ENCODE data around the gene HDAC9. TPM values are rescaled to one million over a fixed set of nuclear protein-coding genes. Genes with fewer than 3 reads are reported as not detected.

Gene HDAC9
- total and polyA plus RNA-seq, 4 donors: 2.2 to 41.0 (median 4.1) TPM

DNA sequence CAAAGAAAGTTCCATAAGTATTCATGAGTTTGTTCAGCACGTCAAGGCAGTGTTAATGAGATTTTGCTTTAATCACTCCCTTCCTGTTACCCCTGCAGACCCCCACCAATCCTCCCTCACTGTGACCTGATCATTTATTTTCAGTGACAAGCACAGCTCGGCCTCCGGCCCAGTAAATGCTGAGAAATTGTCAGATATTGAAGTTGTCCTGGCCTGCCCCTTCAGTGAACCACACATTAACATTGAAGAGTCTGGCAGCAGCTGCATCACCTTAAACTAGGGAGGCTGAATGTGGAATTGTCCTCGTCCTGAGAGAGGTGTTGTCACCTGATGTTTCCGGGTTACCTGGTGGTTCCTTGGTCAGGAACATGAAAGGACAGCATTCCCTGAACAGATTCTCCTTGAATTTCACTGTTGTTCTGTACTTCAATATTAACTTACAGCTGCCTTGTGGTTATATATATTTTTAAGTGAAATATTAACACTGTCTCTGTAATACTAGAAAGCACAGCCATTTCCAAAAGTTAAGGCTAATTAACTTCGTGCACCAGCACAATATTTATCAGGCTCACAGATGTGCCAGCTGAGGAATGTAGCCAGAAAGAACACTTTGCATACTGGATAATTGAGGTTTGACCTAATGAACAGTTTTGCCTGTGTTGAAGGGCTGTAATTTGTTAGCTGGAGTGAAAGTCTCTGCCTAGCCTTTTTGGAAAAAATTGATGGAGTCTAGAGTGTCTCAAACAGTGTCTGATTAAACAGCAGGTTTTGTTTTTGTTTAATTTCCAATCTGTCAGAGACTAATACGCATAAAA, 265.3 kb downstream of the HDAC9 start:
- WGBS, 2 donors: 75 to 77% methylated on average over 7 of the region's 7 CpGs
- Histone ChIP-seq H3K9me3 (ENCODE audit: control insufficient read depth in 4 of 4, insufficient read depth in 3 of 4, low read length in 3 of 4) (no peaks in the 10 kb centered on the region), H3K4me1 (ENCODE audit: control insufficient read depth in 5 of 5, insufficient read depth in 5 of 5, low read length in 5 of 5) (no peaks in the 10 kb centered on the region), H3K27me3 (ENCODE audit: control insufficient read depth in 3 of 3, insufficient read depth in 3 of 3, low read length in 2 of 3) (no peaks in the 10 kb centered on the region), H3K27ac (ENCODE audit: low read depth in 1 of 2, low read length in 1 of 2) (no peak overlapping the region), H3K4me3 (no peak overlapping the region), H3K9ac (ENCODE audit: insufficient read depth in 1 of 2, low read length in 2 of 2) (no peak overlapping the region), H3K36me3 (ENCODE audit: control insufficient read depth in 4 of 4, insufficient read depth in 4 of 4, low read length in 4 of 4) (no peaks in the 10 kb centered on the region)
- TF ChIP-seq, protein P1, sequence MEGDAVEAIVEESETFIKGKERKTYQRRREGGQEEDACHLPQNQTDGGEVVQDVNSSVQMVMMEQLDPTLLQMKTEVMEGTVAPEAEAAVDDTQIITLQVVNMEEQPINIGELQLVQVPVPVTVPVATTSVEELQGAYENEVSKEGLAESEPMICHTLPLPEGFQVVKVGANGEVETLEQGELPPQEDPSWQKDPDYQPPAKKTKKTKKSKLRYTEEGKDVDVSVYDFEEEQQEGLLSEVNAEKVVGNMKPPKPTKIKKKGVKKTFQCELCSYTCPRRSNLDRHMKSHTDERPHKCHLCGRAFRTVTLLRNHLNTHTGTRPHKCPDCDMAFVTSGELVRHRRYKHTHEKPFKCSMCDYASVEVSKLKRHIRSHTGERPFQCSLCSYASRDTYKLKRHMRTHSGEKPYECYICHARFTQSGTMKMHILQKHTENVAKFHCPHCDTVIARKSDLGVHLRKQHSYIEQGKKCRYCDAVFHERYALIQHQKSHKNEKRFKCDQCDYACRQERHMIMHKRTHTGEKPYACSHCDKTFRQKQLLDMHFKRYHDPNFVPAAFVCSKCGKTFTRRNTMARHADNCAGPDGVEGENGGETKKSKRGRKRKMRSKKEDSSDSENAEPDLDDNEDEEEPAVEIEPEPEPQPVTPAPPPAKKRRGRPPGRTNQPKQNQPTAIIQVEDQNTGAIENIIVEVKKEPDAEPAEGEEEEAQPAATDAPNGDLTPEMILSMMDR (IDR thresholded peaks at IDR 0.05; ENCODE audit: control extremely low read depth, extremely low read depth): no peak
- no peak for DNase-seq
- ATAC-seq (ENCODE audit: insufficient read depth, low FRiP score): no peak

DNA sequence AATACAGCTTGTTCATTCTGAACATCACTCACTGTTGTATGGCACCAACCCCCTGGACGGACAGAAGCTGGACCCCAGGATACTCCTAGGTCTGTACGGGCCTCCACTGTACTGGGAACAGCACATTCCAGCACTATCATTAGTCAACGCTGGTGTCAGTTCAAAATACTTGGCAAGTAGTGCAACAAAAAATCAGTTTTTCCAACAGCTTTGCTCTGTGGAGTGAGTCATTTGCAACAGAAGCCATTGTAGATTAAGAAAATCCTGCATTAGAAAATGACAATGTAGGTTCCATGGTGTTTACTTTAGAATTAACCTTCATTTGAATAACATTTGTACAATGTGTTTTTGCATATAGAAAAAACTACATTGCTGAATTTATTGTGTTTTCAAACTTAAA, 266.6 kb downstream of the HDAC9 start:
- Histone ChIP-seq H3K9me3 (ENCODE audit: control insufficient read depth in 4 of 4, insufficient read depth in 3 of 4, low read length in 3 of 4) (no peaks in the 10 kb centered on the region), H3K9ac (ENCODE audit: insufficient read depth in 1 of 2, low read length in 2 of 2) (no peak overlapping the region), H3K4me1 (ENCODE audit: control insufficient read depth in 5 of 5, insufficient read depth in 5 of 5, low read length in 5 of 5) (no peaks in the 10 kb centered on the region), H3K27me3 (ENCODE audit: control insufficient read depth in 3 of 3, insufficient read depth in 3 of 3, low read length in 2 of 3) (no peaks in the 10 kb centered on the region), H3K27ac (ENCODE audit: low read depth in 1 of 2, low read length in 1 of 2) (no peak overlapping the region), H3K36me3 (ENCODE audit: control insufficient read depth in 4 of 4, insufficient read depth in 4 of 4, low read length in 4 of 4) (no peaks in the 10 kb centered on the region), H3K4me3 (no peak overlapping the region)
- no peak for ATAC-seq (ENCODE audit: insufficient read depth, low FRiP score)
- WGBS, 2 donors: 53 to 74% methylated on average over 3 of the region's 3 CpGs
- DNase-seq: no peak
- TF ChIP-seq, protein P1 (IDR thresholded peaks at IDR 0.05; ENCODE audit: control extremely low read depth, extremely low read depth): no peak

DNA sequence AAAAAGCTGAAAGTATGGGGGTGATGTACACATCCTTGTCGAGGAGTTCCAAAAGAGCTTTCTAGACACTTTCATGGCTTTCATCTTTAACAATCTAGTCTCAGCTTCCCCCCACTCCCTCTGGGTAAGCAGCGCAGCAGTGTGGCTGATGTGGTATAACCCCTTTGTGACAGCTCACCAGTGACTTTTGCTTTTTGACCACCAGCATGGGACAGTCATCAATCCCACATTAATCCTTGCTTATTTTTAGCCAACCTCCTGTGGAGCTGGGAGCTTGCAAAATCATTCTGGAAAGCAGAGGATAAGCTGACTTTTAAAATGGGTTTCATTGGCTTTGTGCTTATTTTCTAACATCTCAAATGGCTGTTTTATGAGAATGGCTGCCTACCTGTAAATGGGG, 272.7 kb downstream of the HDAC9 start:
- no peaks in the 10 kb centered on the region for H3K9me3 ChIP-seq (ENCODE audit: control insufficient read depth in 4 of 4, insufficient read depth in 3 of 4, low read length in 3 of 4)
- H3K4me1 ChIP-seq (ENCODE audit: control insufficient read depth in 5 of 5, insufficient read depth in 5 of 5, low read length in 5 of 5): no peaks in the 10 kb centered on the region
- no peaks in the 10 kb centered on the region for H3K27me3 ChIP-seq (ENCODE audit: control insufficient read depth in 3 of 3, insufficient read depth in 3 of 3, low read length in 2 of 3)
- no peaks in the 10 kb centered on the region for H3K36me3 ChIP-seq (ENCODE audit: control insufficient read depth in 4 of 4, insufficient read depth in 4 of 4, low read length in 4 of 4)
- no peak overlapping the region for H3K27ac ChIP-seq (ENCODE audit: low read depth in 1 of 2, low read length in 1 of 2)
- WGBS, 2 donors: 74 to 96% methylated on average over 2 of the region's 2 CpGs
- DNase-seq (peak in 1 of 3 donors; percentile 7), ATAC-seq (ENCODE audit: insufficient read depth, low FRiP score) (no peak)
- TF ChIP-seq, protein P1 (IDR thresholded peaks at IDR 0.05; ENCODE audit: control extremely low read depth, extremely low read depth): no peak
- H3K4me3 ChIP-seq: no peak overlapping the region
- H3K9ac ChIP-seq (ENCODE audit: insufficient read depth in 1 of 2, low read length in 2 of 2): no peak overlapping the region
